Measurements from ENCODE around the gene CDHR3. TPM values are rescaled to one million over a fixed set of nuclear protein-coding genes. Genes with fewer than 3 reads are reported as not detected.

CDHR3 gene
- total RNA-seq, 1 experiment from 2014 or later, result 3.3 TPM

GRCh38 chr7:106063024-106063423 lies 100.0 kb downstream of the CDHR3 start:
- no peak overlapping the region for H3K27ac ChIP-seq (ENCODE audit: insufficient read length, low read depth, low read length)
- no peak overlapping the region for H3K56ac ChIP-seq (ENCODE audit: insufficient read length, low read depth, low read length)
- no peaks in the 10 kb centered on the region for H3K79me2 ChIP-seq (ENCODE audit: insufficient read depth, low read length)
- H3K9me3 ChIP-seq (ENCODE audit: control insufficient read depth, low read depth, low read length), result no peaks in the 10 kb centered on the region
- no peak overlapping the region for H3K4me2 ChIP-seq (ENCODE audit: insufficient read depth, insufficient read length, low read length)
- H3K4me1 ChIP-seq (ENCODE audit: insufficient read depth, low read length), result no peaks in the 10 kb centered on the region
- WGBS (ENCODE audit: extremely low coverage, insufficient read length, low lambda C conversion rate), result no CpG with 5 or more reads among the region's 6 CpGs
- no peak overlapping the region for H3K9ac ChIP-seq (ENCODE audit: extremely low read depth, insufficient read length, low read length)
- H2BK15ac ChIP-seq (ENCODE audit: low read depth, low read length), result no peak overlapping the region
- H2BK120ac ChIP-seq (ENCODE audit: low read depth, low read length, poor library complexity, severe bottlenecking), result no peak overlapping the region
- no peak overlapping the region for H3K4ac ChIP-seq (ENCODE audit: low read depth, low read length)
- no peak overlapping the region for H3T11ph ChIP-seq (ENCODE audit: low read length)
- H2AFZ ChIP-seq (ENCODE audit: low read length), result no peak overlapping the region
- peaks cover 6 to 7% of the 10 kb centered on the region in 2 experiments; a peak in 4 of 5 replicates for H3K9me3 Mint-ChIP-seq
- DNase-seq, result no peak
- no peak overlapping the region for H3K18ac ChIP-seq (ENCODE audit: insufficient read length, low read depth, low read length)
- no peaks in the 10 kb centered on the region for H3K27me3 Mint-ChIP-seq (ENCODE audit: low read depth)
- TF ChIP-seq, protein P1, sequence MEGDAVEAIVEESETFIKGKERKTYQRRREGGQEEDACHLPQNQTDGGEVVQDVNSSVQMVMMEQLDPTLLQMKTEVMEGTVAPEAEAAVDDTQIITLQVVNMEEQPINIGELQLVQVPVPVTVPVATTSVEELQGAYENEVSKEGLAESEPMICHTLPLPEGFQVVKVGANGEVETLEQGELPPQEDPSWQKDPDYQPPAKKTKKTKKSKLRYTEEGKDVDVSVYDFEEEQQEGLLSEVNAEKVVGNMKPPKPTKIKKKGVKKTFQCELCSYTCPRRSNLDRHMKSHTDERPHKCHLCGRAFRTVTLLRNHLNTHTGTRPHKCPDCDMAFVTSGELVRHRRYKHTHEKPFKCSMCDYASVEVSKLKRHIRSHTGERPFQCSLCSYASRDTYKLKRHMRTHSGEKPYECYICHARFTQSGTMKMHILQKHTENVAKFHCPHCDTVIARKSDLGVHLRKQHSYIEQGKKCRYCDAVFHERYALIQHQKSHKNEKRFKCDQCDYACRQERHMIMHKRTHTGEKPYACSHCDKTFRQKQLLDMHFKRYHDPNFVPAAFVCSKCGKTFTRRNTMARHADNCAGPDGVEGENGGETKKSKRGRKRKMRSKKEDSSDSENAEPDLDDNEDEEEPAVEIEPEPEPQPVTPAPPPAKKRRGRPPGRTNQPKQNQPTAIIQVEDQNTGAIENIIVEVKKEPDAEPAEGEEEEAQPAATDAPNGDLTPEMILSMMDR (conservative IDR thresholded peaks at IDR 0.05), result no peak
- H3K79me1 ChIP-seq (ENCODE audit: insufficient read depth, low read depth, low read length, poor library complexity, severe bottlenecking), result no peaks in the 10 kb centered on the region
- H2BK12ac ChIP-seq (ENCODE audit: insufficient read length, low read depth, low read length), result no peak overlapping the region
- H2BK5ac ChIP-seq (ENCODE audit: insufficient read length, low read length), result no peak overlapping the region
- H4K91ac ChIP-seq (ENCODE audit: insufficient read length, low read depth, low read length), result no peak overlapping the region
- no peaks in the 10 kb centered on the region for H3K23me2 ChIP-seq (ENCODE audit: insufficient read length, low read depth, low read length, poor library complexity, severe bottlenecking)
- H4K8ac ChIP-seq (replicated peaks; ENCODE audit: insufficient read length, low read depth, low read length), result no peak overlapping the region
- H3K4me1 Mint-ChIP-seq, result peaks cover 15 to 22% of the 10 kb centered on the region in 2 experiments
- no peak overlapping the region for H4K5ac ChIP-seq (ENCODE audit: insufficient read length, low read depth, low read length)
- peak overlapping the region in 1 of 3 experiments; percentile 57; a peak in 1 of 7 replicates for H3K27ac Mint-ChIP-seq
- no peak overlapping the region for H3K4me3 Mint-ChIP-seq
- H3K23ac ChIP-seq (ENCODE audit: insufficient read length, low read depth, low read length), result no peak overlapping the region
- no peaks in the 10 kb centered on the region for H4K20me1 ChIP-seq (ENCODE audit: control insufficient read depth, insufficient read depth, insufficient read length)
- H2AK5ac ChIP-seq (ENCODE audit: insufficient read length, low read length), result no peak overlapping the region
- no peaks in the 10 kb centered on the region for H3K27me3 ChIP-seq (ENCODE audit: insufficient read depth, low read length)
- H3K36me3 Mint-ChIP-seq (ENCODE audit: insufficient read depth in 1 of 3, low read depth in 3 of 3), result peaks cover 0 to 7% (median 0%) of the 10 kb centered on the region in 3 experiments; a peak in 4 of 7 replicates
- no peak overlapping the region for H2BK20ac ChIP-seq (ENCODE audit: low read depth, low read length, poor library complexity, severe bottlenecking)
- H3K14ac ChIP-seq (ENCODE audit: insufficient read depth, low read length), result no peak overlapping the region

All from H9 (cell line).